ENCODE results near the gene ABT1. TPM values are rescaled to one million over a fixed set of nuclear protein-coding genes. Genes with fewer than 3 reads are reported as not detected.
A peak's percentile ranks its signal among the peaks of the same experiment; 100 is the strongest.

The ABT1 gene
- total and polyA plus RNA-seq, 8 donors, result 9.8 to 16.9 (median 15.2) TPM

GRCh38 chr6:26594131-26594498, 2.6 kb upstream of the ABT1 start:
- Histone ChIP-seq H3K27me3 (peaks cover 24 to 53% of the 10 kb centered on the region in 2 donors), H3K9me3 (no peaks in the 10 kb centered on the region), H3K4me3 (no peak overlapping the region), H3K27ac (no peak overlapping the region), H3K4me1 (peaks cover 5 to 30% of the 10 kb centered on the region in 2 donors), H3K36me3 (peaks cover 0 to 12% of the 10 kb centered on the region in 2 donors)
- intact Hi-C loops (cut with DNase I), result loop anchor here in 1 of 2 donors (10.0 kb wide), 1 partner anchor 259 kb away; no protein-coding TSS in a partner anchor
- no peak for ATAC-seq
- no peak for TF ChIP-seq CTCF (IDR thresholded peaks at IDR 0.05)
- no peak for DNase-seq

- peak in 1 of 4 donors; percentile 43 for DNase-seq
- peak overlapping the region in 1 of 2 donors; percentile 89 for H3K27ac ChIP-seq
- peaks cover 5 to 30% of the 10 kb centered on the region in 2 donors for H3K4me1 ChIP-seq
- TF ChIP-seq CTCF (IDR thresholded peaks at IDR 0.05), result no peak
- intact Hi-C loops (cut with DNase I), result loop anchor here in 1 of 2 donors (10.0 kb wide), 1 partner anchor 260 kb away; no protein-coding TSS in a partner anchor
- peaks cover 0 to 20% of the 10 kb centered on the region in 2 donors for H3K36me3 ChIP-seq
- H3K9me3 ChIP-seq, result no peaks in the 10 kb centered on the region
- ATAC-seq, result no peak
- peaks cover 24 to 49% of the 10 kb centered on the region in 2 donors for H3K27me3 ChIP-seq
- H3K4me3 ChIP-seq, result peak overlapping the region; percentile 77 to 93
These were observed 1.8 kb upstream of the ABT1 start for GRCh38 chr6:26594730-26595632.

- intact Hi-C loops (cut with DNase I), result loop anchor here in 1 of 2 donors (10.0 kb wide), 1 partner anchor 261 kb away; no protein-coding TSS in a partner anchor
- peak; percentile 92 to 97 (median 94) for DNase-seq
- Histone ChIP-seq H3K36me3 (peaks cover 0 to 25% of the 10 kb centered on the region in 2 donors), H3K27ac (peak overlapping the region; percentile 79 to 89), H3K4me3 (peak overlapping the region; percentile 77 to 93), H3K9me3 (no peaks in the 10 kb centered on the region), H3K4me1 (peaks cover 5 to 30% of the 10 kb centered on the region in 2 donors), H3K27me3 (peaks cover 23 to 45% of the 10 kb centered on the region in 2 donors)
- peak; percentile 93 to 95 for TF ChIP-seq CTCF (IDR thresholded peaks at IDR 0.05)
- ATAC-seq, result peak; percentile 93
These were observed 984 bp upstream of the ABT1 start for GRCh38 chr6:26595669-26596269.

GRCh38 chr6:26597389-26597766, 625 bp downstream of the ABT1 start:
- ATAC-seq, result no peak
- H3K27me3 ChIP-seq, result peaks cover 9 to 29% of the 10 kb centered on the region in 2 donors
- intact Hi-C loops (cut with DNase I), result loop anchor here in 1 of 2 donors (10.0 kb wide), 1 partner anchor 263 kb away; no protein-coding TSS in a partner anchor
- peak overlapping the region; percentile 77 to 93 for H3K4me3 ChIP-seq
- H3K4me1 ChIP-seq, result peaks cover 5 to 30% of the 10 kb centered on the region in 2 donors
- no peak for DNase-seq
- H3K27ac ChIP-seq, result peak overlapping the region; percentile 79 to 89
- no peaks in the 10 kb centered on the region for H3K9me3 ChIP-seq
- TF ChIP-seq CTCF (IDR thresholded peaks at IDR 0.05), result no peak
- peaks cover 0 to 25% of the 10 kb centered on the region in 2 donors for H3K36me3 ChIP-seq
